ENCODE results near the gene ZNF787. TPM values are rescaled to one million over a fixed set of nuclear protein-coding genes. Genes with fewer than 3 reads are reported as not detected.

The ZNF787 gene
- total and polyA plus RNA-seq, 2 of the 13 experiments (the other 11 are each of a cell fraction or from before 2014, with no cell fraction given), result 15.1 to 42.8 TPM

GRCh38 chr19:56140583-56141416 lies 19.7 kb upstream of the ZNF787 start, which contains the start of gene ZNF444 (continued):
- TF ChIP-seq ZBTB44 (CRISPR knock-in tag; IDR thresholded peaks at IDR 0.05), result no peak
- no peak for TF ChIP-seq ZNF660 (CRISPR knock-in tag; IDR thresholded peaks at IDR 0.05; ENCODE audit: borderline replicate concordance, low read depth)
- peak; percentile 61 for TF ChIP-seq RFX3 (CRISPR knock-in tag; IDR thresholded peaks at IDR 0.05)
- TF ChIP-seq ZFX (CRISPR knock-in tag; IDR thresholded peaks at IDR 0.05; ENCODE audit: low read depth), result peak; percentile 70; the same call in 1 of the 2 replicates
- no peak for TF ChIP-seq MYPOP (CRISPR knock-in tag; IDR thresholded peaks at IDR 0.05)
- no peak for TF ChIP-seq TOE1 (CRISPR knock-in tag; IDR thresholded peaks at IDR 0.05)
- TF ChIP-seq ZNF605 (CRISPR knock-in tag; IDR thresholded peaks at IDR 0.05), result no peak
- 0 out of 2 replicates have a peak, but pooled peaks have one; percentile 5 for TF ChIP-seq MAFF (IDR thresholded peaks at IDR 0.05; ENCODE audit: low read depth, low read length)
- no peak for TF ChIP-seq ZFAT (CRISPR knock-in tag; conservative IDR thresholded peaks at IDR 0.05)
- TF ChIP-seq IRF2 (CRISPR knock-in tag; IDR thresholded peaks at IDR 0.05), result peak; percentile 98
- TF ChIP-seq NFIC (IDR thresholded peaks at IDR 0.05; ENCODE audit: low read length), result no peak
- no peak for TF ChIP-seq ZZZ3 (CRISPR knock-in tag; IDR thresholded peaks at IDR 0.05; ENCODE audit: borderline replicate concordance)
- peak; percentile 75 for TF ChIP-seq TARDBP (CRISPR knock-in tag; IDR thresholded peaks at IDR 0.05)
- no peak for TF ChIP-seq DDIT3 (CRISPR knock-in tag; IDR thresholded peaks at IDR 0.05)
- no peak for TF ChIP-seq EZH2 (conservative IDR thresholded peaks at IDR 0.05; ENCODE audit: low read depth, low read length)
- TF ChIP-seq IKZF5 (CRISPR knock-in tag; IDR thresholded peaks at IDR 0.05), result peak; percentile 20; the same call in 1 of the 2 replicates
- peak; percentile 78; the same call in 1 of the 2 replicates for TF ChIP-seq KDM5A (IDR thresholded peaks at IDR 0.05; ENCODE audit: borderline replicate concordance, low read length)
- no peak; the same call in 1 of the 2 replicates for TF ChIP-seq POGK (CRISPR knock-in tag; conservative IDR thresholded peaks at IDR 0.05)
- TF ChIP-seq FUBP1 (CRISPR knock-in tag; IDR thresholded peaks at IDR 0.05; ENCODE audit: borderline replicate concordance), result no peak
- peak; percentile 21; the same call in 1 of the 2 replicates for TF ChIP-seq RXRB (CRISPR knock-in tag; IDR thresholded peaks at IDR 0.05; ENCODE audit: borderline replicate concordance)

Measured in HepG2 (cell line).